ENCODE results near the gene HRH4.

GRCh38 chr18:24466771-24467170 lies 6.3 kb downstream of the HRH4 start:
- TF ChIP-seq POLR2A (IDR thresholded peaks at IDR 0.05) (no peak), EP300 (IDR thresholded peaks at IDR 0.05) (no peak)
- TF ChIP-seq, protein P1, sequence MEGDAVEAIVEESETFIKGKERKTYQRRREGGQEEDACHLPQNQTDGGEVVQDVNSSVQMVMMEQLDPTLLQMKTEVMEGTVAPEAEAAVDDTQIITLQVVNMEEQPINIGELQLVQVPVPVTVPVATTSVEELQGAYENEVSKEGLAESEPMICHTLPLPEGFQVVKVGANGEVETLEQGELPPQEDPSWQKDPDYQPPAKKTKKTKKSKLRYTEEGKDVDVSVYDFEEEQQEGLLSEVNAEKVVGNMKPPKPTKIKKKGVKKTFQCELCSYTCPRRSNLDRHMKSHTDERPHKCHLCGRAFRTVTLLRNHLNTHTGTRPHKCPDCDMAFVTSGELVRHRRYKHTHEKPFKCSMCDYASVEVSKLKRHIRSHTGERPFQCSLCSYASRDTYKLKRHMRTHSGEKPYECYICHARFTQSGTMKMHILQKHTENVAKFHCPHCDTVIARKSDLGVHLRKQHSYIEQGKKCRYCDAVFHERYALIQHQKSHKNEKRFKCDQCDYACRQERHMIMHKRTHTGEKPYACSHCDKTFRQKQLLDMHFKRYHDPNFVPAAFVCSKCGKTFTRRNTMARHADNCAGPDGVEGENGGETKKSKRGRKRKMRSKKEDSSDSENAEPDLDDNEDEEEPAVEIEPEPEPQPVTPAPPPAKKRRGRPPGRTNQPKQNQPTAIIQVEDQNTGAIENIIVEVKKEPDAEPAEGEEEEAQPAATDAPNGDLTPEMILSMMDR (IDR thresholded peaks at IDR 0.05): no peak

Data from ovary (tissue), 3 donors.